GM19372 (cell line): Measurements from ENCODE around the gene TIMM23.
"Not testable (repeated sequence)": the region's sequence is repeated elsewhere in the genome, so short reads cannot be mapped to it uniquely, and the experiment has no call there.

Experiments
- ATAC-seq: cut with Tn5 transposase; IDR thresholded peaks from one replicate; pipeline ENCODE4 v1.9.1; 2021; ENCODE audit warnings: mild to moderate bottlenecking, low read depth, moderate library complexity; ENCODE audit not compliant: unreplicated experiment

TIMM23 gene

GRCh38 chr10:46049497-46049831 is 77.2 kb downstream of the TIMM23 start:
- ATAC-seq, result not testable (repeated sequence)

GRCh38 chr10:46050941-46051623 is 78.8 kb downstream of the TIMM23 start:
- no peak for ATAC-seq

- ATAC-seq, result no peak
Measured at GRCh38 chr10:46052057-46052790, 79.9 kb downstream of the TIMM23 start.

GRCh38 chr10:46052791-46053375 is 80.6 kb downstream of the TIMM23 start:
- ATAC-seq, result no peak
